HG03103 (cell line): ENCODE data around the gene POU4F2.
"Not testable (repeated sequence)": the region's sequence is repeated elsewhere in the genome, so short reads cannot be mapped to it uniquely, and the experiment has no call there.

Experiments
- ATAC-seq: cut with Tn5 transposase; IDR thresholded peaks from one replicate; pipeline ENCODE4 v1.9.1; 2021; ENCODE audit warnings: low read depth; ENCODE audit not compliant: unreplicated experiment

Gene POU4F2

DNA sequence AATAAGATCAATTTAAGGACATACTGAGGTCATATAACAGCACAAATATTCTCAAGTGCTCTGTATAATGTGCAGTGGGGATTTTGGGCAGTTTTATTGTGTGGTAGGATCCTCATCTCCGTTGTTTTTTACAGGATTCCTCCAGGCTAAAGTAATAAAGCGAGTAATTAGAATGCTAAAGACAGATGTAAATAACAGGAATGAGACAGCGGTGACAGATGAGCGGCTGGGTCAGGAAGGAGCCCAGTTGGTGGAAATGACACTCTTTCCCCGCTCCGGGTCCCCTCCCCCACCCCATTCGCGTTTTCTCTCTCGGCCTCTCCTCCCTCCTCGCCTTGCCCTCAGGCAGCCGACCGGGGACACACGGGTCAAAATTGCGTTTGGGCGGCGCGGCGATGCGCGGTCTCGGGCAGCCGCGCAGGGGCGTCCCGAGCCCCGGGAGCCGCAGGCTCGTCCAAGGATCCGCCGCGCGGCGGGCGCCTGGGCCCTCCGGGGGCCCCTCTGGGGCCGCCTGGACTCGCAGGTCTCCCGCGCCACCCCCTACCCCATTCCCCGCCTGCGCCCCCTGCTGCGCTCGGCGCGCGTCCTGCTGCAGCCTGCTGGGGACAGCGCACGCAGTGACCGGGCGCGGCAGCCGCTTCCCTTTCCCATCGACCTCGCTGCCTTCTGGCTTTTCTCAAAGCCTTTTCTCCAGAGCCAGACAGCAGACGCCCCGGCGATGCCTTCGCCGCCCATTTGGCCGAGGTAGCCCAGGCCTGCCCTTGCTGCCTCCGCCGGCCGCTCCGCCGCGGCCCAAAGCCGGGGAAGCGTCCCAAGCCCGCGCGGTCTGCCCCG is 16.2 kb downstream of the POU4F2 start:
- ATAC-seq, result no peak

GRCh38 chr4:146655521-146655856 is 16.8 kb downstream of the POU4F2 start:
- ATAC-seq, result no peak

GRCh38 chr4:146661367-146661766 is 22.7 kb downstream of the POU4F2 start:
- no peak for ATAC-seq

- not testable (repeated sequence) for ATAC-seq
Measured at GRCh38 chr4:146663968-146664311, 25.2 kb downstream of the POU4F2 start.

- no peak for ATAC-seq
Measured at GRCh38 chr4:146674829-146675570, 36.3 kb downstream of the POU4F2 start.
